Measurements from ENCODE around the gene IGDCC3. TPM values are rescaled to one million over a fixed set of nuclear protein-coding genes. Genes with fewer than 3 reads are reported as not detected.
"Not testable (repeated sequence)": the region's sequence is repeated elsewhere in the genome, so short reads cannot be mapped to it uniquely, and the experiment has no call there.

Gene IGDCC3
- total and polyA plus RNA-seq, 2 experiments from 2014 or later: not detected

DNA sequence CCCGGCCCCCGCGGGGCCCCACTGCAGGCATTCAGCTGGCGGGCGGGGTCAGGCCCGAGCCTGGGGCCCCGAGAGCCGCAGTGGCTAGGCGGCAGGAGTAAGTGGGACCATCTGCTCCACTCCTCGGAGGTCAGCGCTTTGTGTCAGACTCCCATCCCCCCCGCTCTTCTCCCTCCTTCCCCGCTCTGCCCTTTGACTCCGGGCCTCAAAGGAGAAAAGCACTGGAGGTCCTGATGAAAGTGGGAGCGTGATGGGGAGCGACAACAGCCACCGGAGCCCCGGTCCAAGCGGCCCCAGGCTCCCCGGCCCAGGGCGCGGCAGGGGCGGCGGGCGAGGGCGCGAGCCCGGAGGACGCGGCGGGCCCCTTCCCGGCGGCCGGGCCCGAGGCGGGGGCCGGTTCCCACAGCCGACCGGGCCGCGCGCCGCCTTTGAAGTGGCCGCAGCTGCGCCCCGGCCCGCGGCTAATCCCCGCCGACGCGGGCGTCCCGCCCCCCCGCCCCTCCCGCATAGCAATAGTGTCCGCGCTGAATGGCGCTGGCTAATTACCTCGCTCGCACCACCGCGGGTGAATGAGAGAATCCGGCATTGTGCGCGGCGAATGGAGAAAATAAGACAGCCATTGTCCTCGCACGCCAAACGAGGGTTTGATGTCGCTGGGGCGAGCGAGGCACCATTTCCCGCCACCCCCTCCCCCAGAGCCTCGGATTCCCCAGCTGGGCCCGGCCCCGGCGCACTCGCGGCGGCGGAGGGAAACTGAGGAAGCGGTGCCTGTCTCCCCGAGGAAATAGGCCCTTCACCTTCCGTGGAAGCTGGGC lies 22.4 kb downstream of the IGDCC3 start:
- Histone ChIP-seq H3K9me3 (ENCODE audit: low read depth) (no peaks in the 10 kb centered on the region), H4K20me1 (ENCODE audit: insufficient read depth) (no peaks in the 10 kb centered on the region), H3K79me2 (ENCODE audit: insufficient read depth) (no peaks in the 10 kb centered on the region), H2AFZ (no peak overlapping the region), H3K27me3 (replicated peaks; ENCODE audit: insufficient read depth) (peaks cover 63% of the 10 kb centered on the region), H3K4me3 (peak overlapping the region; percentile 60), H3K9me2 (ENCODE audit: insufficient read depth) (no peaks in the 10 kb centered on the region), H3F3A (ENCODE audit: insufficient read depth) (no peaks in the 10 kb centered on the region), H3K4me2 (ENCODE audit: unreplicated experiment) (no peak overlapping the region), H3K27ac (no peak overlapping the region), H3K9ac (no peak overlapping the region), H3K36me3 (ENCODE audit: low read depth) (no peaks in the 10 kb centered on the region), H3K4me1 (ENCODE audit: insufficient read depth) (0 out of 2 replicates have a peak, but pooled peaks cover 2% of the 10 kb centered on the region)
- DNase-seq: peak; percentile 17
- TF ChIP-seq EZH2phosphoT487 (IDR thresholded peaks at IDR 0.05; ENCODE audit: insufficient read depth, low read depth): no peak
- no peak for TF ChIP-seq EZH2 (IDR thresholded peaks at IDR 0.05; ENCODE audit: insufficient read depth, poor library complexity, severe bottlenecking)
- in situ Hi-C loops (cut with MboI): no loop called here
- WGBS, 2 experiments (ENCODE audit: low coverage in 1 of 2, low lambda C conversion rate in 2 of 2, missing lambda C conversion rate in 2 of 2): 4 to 6% methylated on average over 35 to 60 of the region's 85 CpGs

DNA sequence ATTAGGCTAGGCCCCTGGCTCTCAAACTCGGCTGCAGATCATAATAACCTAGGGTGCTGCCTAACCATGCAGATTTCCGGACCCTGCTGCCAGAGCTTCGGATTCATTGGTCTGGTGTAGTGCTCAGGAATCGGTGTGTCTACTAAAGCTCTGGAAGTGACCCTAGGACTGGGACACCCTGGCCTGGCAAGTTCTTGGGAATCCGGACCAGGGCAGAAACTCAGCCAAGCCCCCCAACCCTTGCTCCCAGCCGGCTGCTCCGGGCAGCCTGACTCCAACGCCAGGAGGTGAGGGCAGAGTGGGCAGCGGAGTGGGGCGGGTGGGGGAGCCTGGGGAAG lies 23.0 kb downstream of the IGDCC3 start:
- Histone ChIP-seq H2AFZ (no peak overlapping the region), H3K9me3 (ENCODE audit: low read depth) (no peaks in the 10 kb centered on the region), H3F3A (ENCODE audit: insufficient read depth) (no peaks in the 10 kb centered on the region), H3K4me2 (ENCODE audit: unreplicated experiment) (no peak overlapping the region), H4K20me1 (ENCODE audit: insufficient read depth) (no peaks in the 10 kb centered on the region), H3K27me3 (replicated peaks; ENCODE audit: insufficient read depth) (peaks cover 67% of the 10 kb centered on the region), H3K27ac (no peak overlapping the region), H3K79me2 (ENCODE audit: insufficient read depth) (no peaks in the 10 kb centered on the region), H3K4me1 (ENCODE audit: insufficient read depth) (0 out of 2 replicates have a peak, but pooled peaks cover 2% of the 10 kb centered on the region), H3K36me3 (ENCODE audit: low read depth) (no peaks in the 10 kb centered on the region), H3K4me3 (no peak overlapping the region), H3K9me2 (ENCODE audit: insufficient read depth) (no peaks in the 10 kb centered on the region), H3K9ac (no peak overlapping the region)
- TF ChIP-seq EZH2 (IDR thresholded peaks at IDR 0.05; ENCODE audit: insufficient read depth, poor library complexity, severe bottlenecking): no peak
- no peak for DNase-seq
- 86 to 87% methylated on average over 9 to 10 of the region's 10 CpGs for WGBS, 2 experiments (ENCODE audit: low coverage in 1 of 2, low lambda C conversion rate in 2 of 2, missing lambda C conversion rate in 2 of 2)
- in situ Hi-C loops (cut with MboI): no loop called here

DNA sequence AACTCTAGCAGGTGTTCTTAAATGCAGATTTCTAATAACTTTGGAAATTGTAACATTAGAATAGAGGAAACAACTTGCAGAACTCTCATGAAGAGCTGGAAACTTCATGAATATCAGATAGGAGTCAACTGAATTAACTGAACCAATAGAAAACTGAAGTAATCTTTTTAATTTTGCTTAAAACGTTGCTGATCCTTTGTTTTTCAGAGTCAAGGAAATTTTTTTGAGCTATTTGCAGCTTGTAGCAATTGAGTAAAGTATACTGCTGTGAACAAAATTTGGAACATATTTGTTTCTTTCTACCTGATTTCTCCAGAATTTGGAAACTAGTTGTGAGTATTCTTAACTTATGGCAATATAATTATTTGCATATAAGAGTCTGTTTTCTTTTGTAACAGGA lies 25.8 kb downstream of the IGDCC3 start:
- H4K20me1 ChIP-seq (ENCODE audit: insufficient read depth); H3K9ac ChIP-seq; H3K4me1 ChIP-seq (ENCODE audit: insufficient read depth); H3K9me3 ChIP-seq (ENCODE audit: low read depth); H3K4me2 ChIP-seq (ENCODE audit: unreplicated experiment); H3F3A ChIP-seq (ENCODE audit: insufficient read depth); H3K4me3 ChIP-seq; in situ Hi-C loops (cut with MboI); H3K36me3 ChIP-seq (ENCODE audit: low read depth); DNase-seq; H2AFZ ChIP-seq; H3K9me2 ChIP-seq (ENCODE audit: insufficient read depth); H3K27ac ChIP-seq; H3K79me2 ChIP-seq (ENCODE audit: insufficient read depth): not testable (repeated sequence)
- WGBS, 2 experiments (ENCODE audit: low coverage in 1 of 2, low lambda C conversion rate in 2 of 2, missing lambda C conversion rate in 2 of 2): 4% methylated on average over 1 of the region's 1 CpG
- peaks cover 62% of the 10 kb centered on the region for H3K27me3 ChIP-seq (replicated peaks; ENCODE audit: insufficient read depth)

DNA sequence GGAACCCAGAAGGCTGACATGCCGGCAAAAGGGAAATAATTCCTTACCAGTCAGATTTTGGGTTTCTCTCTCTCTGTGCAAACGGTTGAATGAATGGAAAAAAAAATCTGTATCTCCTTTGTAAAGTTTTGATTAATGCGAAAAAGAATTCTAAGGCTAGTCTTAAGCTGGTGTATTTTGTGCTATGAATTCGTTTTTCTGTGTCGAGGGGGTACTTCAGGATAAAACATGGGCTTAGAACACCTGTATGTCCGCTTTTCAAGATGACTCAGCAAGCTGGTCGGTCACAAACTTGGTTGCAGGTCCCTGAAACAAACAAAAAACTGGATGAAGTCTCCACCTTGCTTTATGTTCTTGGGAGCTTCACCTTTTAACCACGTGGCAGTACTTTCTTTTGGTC lies 28.5 kb downstream of the IGDCC3 start:
- Histone ChIP-seq H3K9ac (no peak overlapping the region), H3K79me2 (ENCODE audit: insufficient read depth) (no peaks in the 10 kb centered on the region), H4K20me1 (ENCODE audit: insufficient read depth) (no peaks in the 10 kb centered on the region), H3K4me3 (no peak overlapping the region), H3K27me3 (replicated peaks; ENCODE audit: insufficient read depth) (peaks cover 42% of the 10 kb centered on the region), H3F3A (ENCODE audit: insufficient read depth) (no peaks in the 10 kb centered on the region), H3K4me1 (ENCODE audit: insufficient read depth) (no peaks in the 10 kb centered on the region), H2AFZ (no peak overlapping the region), H3K36me3 (ENCODE audit: low read depth) (no peaks in the 10 kb centered on the region), H3K27ac (no peak overlapping the region), H3K9me2 (ENCODE audit: insufficient read depth) (no peaks in the 10 kb centered on the region), H3K9me3 (ENCODE audit: low read depth) (no peaks in the 10 kb centered on the region), H3K4me2 (ENCODE audit: unreplicated experiment) (no peak overlapping the region)
- 43 to 44% methylated on average over 8 of the region's 8 CpGs for WGBS, 2 experiments (ENCODE audit: low coverage in 1 of 2, low lambda C conversion rate in 2 of 2, missing lambda C conversion rate in 2 of 2)
- TF ChIP-seq EZH2phosphoT487 (IDR thresholded peaks at IDR 0.05; ENCODE audit: insufficient read depth, low read depth) (no peak), EZH2 (IDR thresholded peaks at IDR 0.05; ENCODE audit: insufficient read depth, poor library complexity, severe bottlenecking) (no peak)
- in situ Hi-C loops (cut with MboI): no loop called here
- DNase-seq: no peak

DNA sequence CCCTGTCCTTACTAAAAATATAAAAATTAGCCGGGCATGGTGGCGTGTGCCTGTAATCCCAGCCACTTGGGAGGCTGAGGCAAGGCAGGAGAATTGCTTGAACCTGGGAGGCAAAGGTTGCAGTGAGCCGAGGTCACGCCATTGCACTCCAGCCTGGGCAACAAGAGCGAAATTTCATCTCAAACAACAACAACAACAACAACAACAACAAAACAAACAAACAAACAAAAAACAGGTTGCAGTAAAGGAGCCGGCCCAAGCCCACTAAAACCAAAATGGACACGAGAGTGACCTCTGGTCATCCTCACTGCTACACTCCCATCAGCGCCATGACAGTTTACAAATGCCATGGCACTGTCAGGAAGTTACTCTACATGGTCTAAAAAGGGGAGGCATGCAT lies 30.0 kb downstream of the IGDCC3 start:
- H3K27ac ChIP-seq; H3K4me1 ChIP-seq (ENCODE audit: insufficient read depth); H3K9ac ChIP-seq; H3F3A ChIP-seq (ENCODE audit: insufficient read depth); H3K9me2 ChIP-seq (ENCODE audit: insufficient read depth); H3K79me2 ChIP-seq (ENCODE audit: insufficient read depth); in situ Hi-C loops (cut with MboI); DNase-seq; H3K4me2 ChIP-seq (ENCODE audit: unreplicated experiment); H3K4me3 ChIP-seq; H3K9me3 ChIP-seq (ENCODE audit: low read depth); H3K36me3 ChIP-seq (ENCODE audit: low read depth); H4K20me1 ChIP-seq (ENCODE audit: insufficient read depth); H2AFZ ChIP-seq: not testable (repeated sequence)
- H3K27me3 ChIP-seq (replicated peaks; ENCODE audit: insufficient read depth): peaks cover 29% of the 10 kb centered on the region
- WGBS, 2 experiments (ENCODE audit: low coverage in 1 of 2, low lambda C conversion rate in 2 of 2, missing lambda C conversion rate in 2 of 2): 72 to 74% methylated on average over 8 of the region's 8 CpGs
